ENCODE results near the gene USP19.

The USP19 gene

DNA sequence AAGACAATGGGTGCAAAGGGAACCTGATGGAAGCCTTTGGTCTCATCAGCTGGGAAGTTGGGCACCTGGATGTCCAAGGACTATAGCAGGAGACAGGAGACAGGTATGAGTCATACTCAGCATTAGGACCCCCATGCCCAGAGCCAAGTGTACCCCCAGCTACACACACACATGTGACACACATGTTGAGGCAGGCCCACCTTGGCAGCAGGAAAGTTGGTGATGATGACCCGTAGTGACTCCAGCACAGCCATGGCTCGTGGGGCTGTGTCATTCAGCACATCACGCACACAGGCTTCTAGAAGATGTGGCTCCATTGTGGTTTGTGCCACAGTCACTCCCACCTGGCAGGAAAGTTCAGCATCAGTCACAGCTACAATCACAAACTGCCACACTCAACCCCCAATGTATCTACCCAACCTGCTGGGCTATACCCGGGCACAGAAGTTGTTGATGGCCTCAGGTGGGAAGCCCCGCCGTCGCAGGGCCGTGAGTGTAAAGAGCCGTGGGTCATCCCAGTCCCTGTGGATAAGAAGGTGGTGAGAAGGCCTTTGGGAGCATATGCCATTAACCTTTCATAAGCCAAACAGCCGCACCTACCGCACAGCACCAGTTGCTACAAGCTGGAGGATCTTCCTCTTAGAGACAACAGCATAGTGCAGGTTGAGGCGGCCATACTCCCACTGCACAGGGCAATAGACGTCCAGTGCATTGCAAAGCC is 21.6 kb downstream of the USP19 start:
- DNase-seq: no peak

DNA sequence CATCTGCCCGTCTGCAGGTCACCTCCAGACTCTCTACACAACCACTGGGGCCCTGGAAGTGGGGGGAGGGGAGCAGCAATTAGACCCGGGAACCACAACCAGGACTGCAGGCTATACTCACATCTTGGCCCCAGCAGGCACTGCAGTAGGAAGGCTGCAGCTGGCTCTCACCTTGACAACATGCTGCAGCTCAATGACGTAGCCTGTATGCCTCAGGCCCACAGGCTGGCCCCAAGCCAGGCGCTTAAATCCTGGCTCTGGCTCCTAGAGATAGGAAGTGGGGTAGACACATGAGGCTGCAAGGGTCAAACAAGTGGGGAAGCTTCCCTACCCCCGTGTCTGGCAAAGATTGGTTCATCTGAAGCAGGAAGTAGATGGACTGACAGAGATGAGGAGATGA is 22.2 kb downstream of the USP19 start:
- no peak for DNase-seq

DNA sequence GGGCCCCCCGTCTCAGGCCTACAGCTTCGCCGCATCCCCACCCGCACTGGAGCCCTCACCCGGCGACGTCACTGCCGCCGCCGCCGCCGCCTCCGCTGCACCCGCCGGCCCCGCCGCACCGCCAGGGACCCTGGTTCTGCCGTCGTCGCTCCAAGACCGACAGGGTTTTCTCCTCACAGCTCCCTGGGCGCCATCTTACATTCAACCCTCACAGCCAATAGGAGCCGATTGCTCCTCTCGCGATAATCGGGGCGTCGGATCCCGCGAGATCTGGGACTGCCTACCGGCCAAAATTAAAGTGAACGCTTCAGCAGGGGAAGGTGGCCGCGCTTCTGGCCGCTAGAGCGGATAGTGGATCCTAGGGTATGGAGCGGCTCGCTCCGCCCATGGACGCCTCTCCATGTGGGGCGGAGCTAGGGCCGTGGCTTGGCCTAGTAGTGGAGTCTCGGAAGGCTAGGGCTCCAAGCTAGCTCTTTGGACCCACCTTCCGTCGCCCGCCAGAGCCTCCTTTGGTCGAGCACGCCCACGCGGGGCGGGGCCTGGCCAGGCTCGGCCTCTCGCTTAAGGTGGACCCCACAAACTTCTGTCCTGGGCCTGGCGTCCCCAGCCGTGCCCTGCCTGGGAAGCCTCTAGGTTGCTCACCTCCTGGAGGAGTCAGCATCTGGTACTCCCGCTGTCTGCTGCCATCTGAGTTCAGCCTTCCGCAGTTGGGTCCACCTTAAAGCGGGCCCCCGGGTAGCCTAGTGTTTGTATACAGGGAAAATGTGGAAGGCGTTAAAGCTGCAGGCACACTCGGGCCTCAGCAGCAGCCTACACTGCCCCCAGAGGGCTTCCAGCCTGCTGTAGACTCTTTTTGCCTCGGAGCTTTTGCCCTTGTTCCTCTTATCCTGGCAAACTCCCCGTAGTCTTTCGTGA is 26.5 kb downstream of the USP19 start, which contains the start of gene QRICH1:
Gene QRICH1, minus strand, starts transcription at position 219 of the 915 bp plus-strand sequence. CDS start 17,054 bp downstream, outside the sequence.
- DNase-seq: peak; percentile 86 to 97 (median 93)

- peak; percentile 60 to 86 (median 71) for DNase-seq
Measured at GRCh38 chr3:49092938-49093852, 27.4 kb downstream of the USP19 start.

DNA sequence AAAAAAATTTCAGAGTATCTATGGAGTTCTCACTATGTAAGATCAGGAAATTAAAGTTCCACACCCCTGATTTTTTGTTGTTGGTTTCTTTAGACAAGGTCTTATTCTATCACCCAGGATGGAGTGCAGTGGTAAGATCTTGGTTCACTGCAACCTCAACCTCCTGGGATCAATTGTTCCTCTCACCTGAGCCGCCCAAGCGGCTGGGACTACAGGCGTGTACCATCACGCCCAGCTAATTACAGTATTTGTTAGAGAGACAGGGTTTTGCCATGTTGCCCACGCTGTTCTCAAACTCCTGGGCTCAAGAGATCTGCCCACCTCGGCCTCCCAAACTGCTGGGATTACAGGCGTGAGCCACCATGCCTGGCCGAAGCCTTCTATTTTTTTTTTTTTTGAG is 39.2 kb downstream of the USP19 start:
- no peak for DNase-seq

- DNase-seq: no peak
Measured at GRCh38 chr3:49079270-49079669, 41.4 kb downstream of the USP19 start.

DNA sequence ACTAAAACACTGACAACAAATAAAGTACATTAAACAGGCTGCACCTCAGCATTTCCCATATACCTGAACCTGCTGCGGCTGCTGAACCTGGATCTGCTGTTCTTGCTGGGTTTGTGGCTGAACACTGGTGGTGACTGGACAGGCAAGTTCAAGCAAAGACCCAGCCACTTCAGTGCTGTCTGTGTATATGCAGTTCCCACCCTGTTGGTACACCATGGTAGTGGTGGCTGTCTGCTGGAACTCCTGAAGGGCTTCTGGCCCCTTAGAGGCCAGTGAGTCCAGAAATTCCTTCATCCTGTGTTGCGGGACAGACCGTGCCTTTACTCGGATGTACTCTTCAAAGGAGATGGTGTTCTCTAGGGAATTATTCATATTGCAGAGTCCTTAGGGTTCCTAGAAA is 44.0 kb downstream of the USP19 start:
- DNase-seq: no peak

- no peak for DNase-seq
Measured at GRCh38 chr3:49076116-49076515, 44.5 kb downstream of the USP19 start.
